GM12891 (cell line): Measurements from ENCODE around the gene DDX10.
A peak's percentile ranks its signal among the peaks of the same experiment; 100 is the strongest.
"Not testable (repeated sequence)": the region's sequence is repeated elsewhere in the genome, so short reads cannot be mapped to it uniquely, and the experiment has no call there.

ENCODE experiments used
- DNase-seq: peaks from one replicate; pipeline ENCODE4 v3.0.0; 2011; ENCODE audit warnings: low spot score; ENCODE audit not compliant: insufficient read length
- FAIRE-seq: peaks from 2 replicates; lab custom pipeline; 2011; peaks lifted over from hg19 to GRCh38; lab: Jason Lieb, UNC
- PAX5 ChIP-seq: IDR thresholded peaks from 2 replicates; pipeline ENCODE4 v1.6.1; 2011; ENCODE audit warnings: low read length, moderate library complexity, mild to moderate bottlenecking; ENCODE audit not compliant: insufficient read depth, severe bottlenecking
- POLR2A ChIP-seq: IDR thresholded peaks from 2 replicates; pipeline ENCODE4 v1.6.1; 2011; ENCODE audit warnings: low read depth, low read length, control low read depth
- POLR2AphosphoS5 ChIP-seq: IDR thresholded peaks from 2 replicates; pipeline ENCODE4 v1.6.1; 2011; ENCODE audit warnings: low read depth, low read length, control low read depth
- POU2F2 ChIP-seq: IDR thresholded peaks from 2 replicates; pipeline ENCODE4 v1.6.1; 2011; ENCODE audit warnings: low read depth, mild to moderate bottlenecking, control low read depth, low read length, moderate library complexity
- SPI1 ChIP-seq: IDR thresholded peaks from 2 replicates; pipeline ENCODE4 v1.6.1; 2011; ENCODE audit warnings: low read depth, low read length, control low read depth
- TAF1 ChIP-seq: IDR thresholded peaks from 2 replicates; pipeline ENCODE4 v1.6.1; 2011; ENCODE audit warnings: low read depth, low read length, control low read depth

Gene DDX10

DNA sequence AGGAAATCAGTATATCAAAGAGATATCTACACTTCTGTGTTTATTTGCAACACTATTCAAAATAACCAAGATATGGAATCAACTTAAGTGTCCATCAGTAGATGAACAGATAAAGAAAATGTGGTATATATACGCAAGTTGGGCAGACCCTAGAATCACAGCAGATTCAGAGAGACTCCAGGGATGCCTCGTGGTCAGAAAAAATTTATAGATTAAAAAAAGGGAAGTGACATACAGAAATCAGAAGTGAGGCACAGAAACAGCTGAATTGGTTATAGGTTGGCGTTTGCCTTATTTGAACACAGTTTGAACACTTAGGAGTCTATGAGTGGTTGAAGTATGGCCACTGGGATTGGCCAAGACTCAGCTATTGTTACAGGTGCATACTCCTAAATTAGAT lies 10.8 kb upstream of the DDX10 start:
- not testable (repeated sequence) for FAIRE-seq, DNase-seq
- TF ChIP-seq SPI1, result peak; percentile 81

DNA sequence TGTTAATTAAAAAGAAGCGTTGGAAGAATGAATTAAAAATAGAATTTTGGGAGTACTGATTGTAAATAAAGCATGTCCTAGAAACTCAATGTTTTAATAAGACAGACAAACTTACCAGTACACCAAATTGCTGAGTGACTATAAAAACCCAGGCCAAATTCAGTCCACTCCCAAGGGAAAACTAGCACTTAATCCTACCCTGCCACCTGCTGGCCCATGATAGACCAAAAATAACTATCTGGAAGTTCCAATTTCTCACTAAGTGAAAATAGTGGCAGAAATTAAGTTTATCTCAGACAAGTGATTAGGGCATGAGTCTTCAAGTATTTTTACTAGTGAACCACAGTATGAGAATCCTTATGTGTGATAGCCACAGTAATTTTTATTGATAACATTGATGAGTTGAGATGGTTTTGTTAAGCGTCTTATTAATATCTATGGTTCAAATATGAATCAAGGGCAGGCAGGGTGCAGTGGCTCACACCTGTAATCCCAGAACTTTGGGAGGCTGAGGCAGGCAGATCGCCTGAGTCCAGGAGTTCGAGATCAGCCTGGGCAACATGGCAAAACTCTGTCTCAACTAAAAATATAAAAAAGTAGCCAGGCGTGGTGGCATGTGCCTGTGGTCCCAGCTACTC lies 9.8 kb upstream of the DDX10 start:
- DNase-seq (no peak), FAIRE-seq (no peak)
- TF ChIP-seq POLR2A, result no peak
- TF ChIP-seq TAF1, result no peak
- TF ChIP-seq POLR2AphosphoS5, result no peak
- TF ChIP-seq PAX5, result no peak
- TF ChIP-seq POU2F2, result no peak
- no peak for TF ChIP-seq SPI1

GRCh38 chr11:108662700-108663099 lies 2.2 kb upstream of the DDX10 start:
- FAIRE-seq, result no peak
- TF ChIP-seq POLR2AphosphoS5, result no peak
- no peak for TF ChIP-seq POU2F2
- no peak for DNase-seq

DNA sequence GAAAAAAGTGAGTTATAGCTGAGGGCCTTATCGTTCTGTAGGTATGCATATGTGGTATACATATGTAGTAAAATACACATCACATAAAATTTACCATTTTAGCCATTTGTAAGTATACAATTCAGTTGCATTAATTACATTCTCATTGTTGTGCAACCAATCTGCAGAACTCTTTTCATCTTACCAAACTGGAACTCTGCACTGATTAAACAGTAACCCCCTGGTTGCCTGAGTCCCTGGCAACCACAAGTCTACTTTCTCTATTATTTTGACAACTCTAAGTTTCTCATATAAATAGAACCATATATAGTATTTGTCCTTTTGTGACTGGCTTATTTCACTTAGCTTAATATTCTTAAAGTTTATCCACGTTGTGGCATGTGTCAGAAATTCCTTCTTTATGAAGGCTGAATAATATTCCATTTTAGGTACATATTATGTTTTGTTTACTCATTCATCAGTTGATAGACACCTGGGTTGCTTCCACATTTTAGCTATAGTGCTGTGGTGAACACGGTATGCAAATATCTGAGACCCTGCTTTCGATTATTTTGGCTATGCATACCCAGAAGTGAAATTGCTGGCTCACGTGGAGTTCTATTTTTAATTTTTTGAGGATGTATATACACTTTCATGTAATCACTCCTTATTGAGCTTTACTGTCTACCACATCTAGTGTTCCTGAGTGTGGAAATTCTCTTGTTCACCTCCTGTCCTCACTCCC lies 1.6 kb upstream of the DDX10 start:
- peak; percentile 68 for FAIRE-seq
- peak; percentile 88; the same call in 1 of the 2 replicates for TF ChIP-seq POU2F2
- TF ChIP-seq SPI1, result no peak
- no peak for DNase-seq

DNA sequence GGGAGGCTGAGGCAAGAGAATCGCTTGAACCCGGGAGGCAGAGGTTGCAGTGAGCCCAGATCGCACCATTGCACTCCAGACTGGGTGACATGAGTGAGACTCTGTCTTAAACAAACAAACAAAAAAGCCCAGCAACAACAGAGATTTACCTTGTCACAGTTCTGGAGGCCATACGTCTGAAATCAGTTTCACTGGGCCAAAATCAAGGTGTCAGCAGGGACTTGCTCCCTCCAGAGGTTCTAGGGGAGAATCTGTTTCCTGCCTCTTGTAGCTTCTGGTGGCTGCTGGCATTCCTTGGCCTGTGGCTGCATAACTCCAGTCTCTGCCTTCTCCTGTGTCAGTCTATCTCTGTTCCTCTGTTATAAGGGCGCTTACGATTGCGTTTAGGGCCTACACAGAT lies 1.5 kb downstream of the DDX10 start:
- TF ChIP-seq PAX5 (no peak), SPI1 (no peak), POLR2A (no peak), POLR2AphosphoS5 (no peak), POU2F2 (no peak), TAF1 (no peak)
- DNase-seq, result no peak
- no peak for FAIRE-seq

DNA sequence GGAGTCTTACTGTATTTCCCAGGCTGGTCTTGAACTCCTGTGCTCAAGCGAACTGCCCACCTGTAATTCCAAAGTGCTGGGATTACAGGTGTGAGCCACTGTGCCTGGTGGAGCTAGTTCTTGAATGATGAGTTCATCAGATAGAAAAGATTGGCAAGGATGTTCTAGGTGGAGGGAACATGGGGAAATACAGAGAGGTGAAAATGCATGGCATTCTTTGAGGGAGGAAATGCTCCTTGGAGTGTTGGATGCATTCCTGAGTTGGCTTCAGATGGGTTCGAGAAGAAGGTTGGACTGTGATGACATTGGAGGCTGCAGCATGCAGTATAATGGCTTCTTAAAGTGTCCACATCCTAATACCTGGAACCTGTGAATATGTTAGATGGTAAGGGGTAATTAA lies 4.4 kb downstream of the DDX10 start:
- FAIRE-seq (no peak), DNase-seq (no peak)
- TF ChIP-seq SPI1 (no peak), POU2F2 (no peak), POLR2AphosphoS5 (no peak)

DNA sequence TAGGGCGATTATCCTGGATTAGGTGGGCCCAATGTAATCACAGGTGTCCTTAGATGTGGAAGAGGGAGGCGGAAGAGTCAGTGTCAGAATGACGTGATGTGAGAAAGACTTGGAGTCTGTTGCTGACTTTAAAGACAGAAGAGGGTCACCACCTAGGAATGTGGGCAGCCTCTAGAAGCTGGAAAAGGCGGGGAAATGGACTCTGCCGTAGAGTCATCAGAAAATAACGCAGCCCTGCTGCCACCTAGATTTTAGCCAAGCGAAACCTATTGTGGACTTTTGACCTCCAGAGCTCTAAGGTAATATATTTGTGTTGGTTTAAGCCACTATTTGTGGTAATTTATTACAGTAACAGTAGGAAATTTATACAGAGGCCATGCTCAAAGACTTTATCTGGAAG lies 4.8 kb downstream of the DDX10 start:
- no peak for DNase-seq
- no peak for FAIRE-seq
- TF ChIP-seq TAF1 (no peak), POLR2AphosphoS5 (no peak), POLR2A (no peak), PAX5 (no peak), SPI1 (no peak), POU2F2 (no peak)

DNA sequence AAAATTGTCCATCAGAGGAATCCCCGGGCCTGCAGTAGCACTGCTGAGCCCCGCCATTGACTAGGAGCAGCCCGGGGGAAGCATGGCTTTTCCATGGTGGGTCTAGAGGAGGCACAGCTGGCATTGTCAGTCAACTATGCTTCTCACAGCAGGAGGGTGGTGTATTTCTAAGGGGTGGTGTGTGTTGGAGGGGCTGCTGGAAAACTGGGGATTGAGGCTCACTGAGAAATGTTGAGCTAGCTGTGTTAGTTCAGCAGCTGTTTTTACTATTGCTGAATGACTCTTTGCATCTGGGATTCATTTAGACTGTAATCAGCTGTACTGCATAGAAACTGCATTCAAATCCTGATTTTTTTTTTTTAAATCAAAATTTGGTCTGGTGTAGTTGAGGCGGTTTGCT lies 5.6 kb downstream of the DDX10 start:
- no peak for TF ChIP-seq POLR2AphosphoS5
- no peak for TF ChIP-seq TAF1
- no peak for TF ChIP-seq POU2F2
- TF ChIP-seq POLR2A, result no peak
- TF ChIP-seq PAX5, result no peak
- no peak for TF ChIP-seq SPI1
- no peak for DNase-seq
- no peak for FAIRE-seq

DNA sequence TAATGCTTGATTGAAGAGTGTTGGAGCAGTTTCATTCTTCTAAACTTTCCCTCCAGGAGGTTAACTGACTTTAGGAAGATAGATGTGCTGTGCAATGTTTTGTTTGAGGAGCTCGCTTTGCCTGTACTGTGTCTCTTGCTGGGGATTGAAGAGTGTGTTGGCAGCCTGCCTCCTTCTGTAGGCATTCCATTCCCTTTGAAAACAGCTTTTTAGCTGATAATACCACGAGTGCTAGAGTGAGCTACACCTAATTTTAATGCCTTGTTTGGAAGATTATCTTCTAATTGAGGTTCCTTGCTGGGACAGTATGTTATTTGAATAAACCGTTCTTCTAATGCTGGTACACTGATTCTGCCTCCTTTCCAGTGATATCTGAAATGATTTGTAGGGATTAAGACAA lies 7.2 kb downstream of the DDX10 start:
- DNase-seq (no peak), FAIRE-seq (no peak)
- TF ChIP-seq SPI1 (no peak), POLR2A (no peak), TAF1 (no peak), POU2F2 (no peak)

DNA sequence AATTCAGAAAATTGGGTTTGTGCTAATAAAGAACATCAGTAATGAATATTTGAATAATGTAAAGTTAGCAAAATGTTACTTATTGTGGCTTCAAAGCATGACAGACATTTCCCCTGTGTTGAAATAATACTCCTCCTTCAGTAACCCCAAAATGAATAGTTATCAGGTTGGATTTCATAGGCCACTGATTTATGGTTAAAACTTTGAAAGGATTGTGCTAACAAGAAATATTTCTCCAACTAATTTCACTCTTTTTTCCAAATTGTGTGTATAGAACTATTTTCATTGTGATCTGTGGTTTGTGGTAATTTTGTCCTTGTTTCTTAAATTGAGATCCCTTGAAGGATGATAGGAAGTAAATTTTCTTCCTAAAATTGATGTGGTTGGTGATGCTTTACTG lies 7.9 kb downstream of the DDX10 start:
- no peak for TF ChIP-seq POLR2A
- TF ChIP-seq POLR2AphosphoS5, result no peak
- TF ChIP-seq TAF1, result no peak
- TF ChIP-seq PAX5, result no peak
- TF ChIP-seq SPI1, result no peak
- TF ChIP-seq POU2F2, result no peak
- FAIRE-seq (no peak), DNase-seq (no peak)

DNA sequence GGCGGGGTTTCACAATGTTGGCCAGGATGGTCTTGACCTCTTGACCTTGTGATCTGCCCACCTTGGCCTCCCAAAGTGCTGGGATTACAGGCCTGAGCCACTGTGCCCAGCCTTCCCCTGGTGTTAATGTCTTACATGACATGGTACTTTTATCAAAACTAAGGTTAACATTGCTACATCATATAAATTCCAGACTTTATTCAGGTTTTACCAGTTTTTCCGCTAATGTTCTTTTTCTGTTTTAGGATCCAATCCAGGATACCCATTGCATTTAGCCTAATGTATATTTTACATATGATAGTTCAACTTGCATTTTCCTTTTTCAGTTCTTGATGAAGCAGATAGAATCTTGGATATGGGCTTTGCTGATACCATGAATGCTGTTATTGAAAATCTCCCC lies 14.2 kb downstream of the DDX10 start:
- DNase-seq (no peak), FAIRE-seq (no peak)
- no peak for TF ChIP-seq SPI1
- TF ChIP-seq PAX5, result no peak
- TF ChIP-seq POU2F2, result no peak
- TF ChIP-seq TAF1, result no peak
- TF ChIP-seq POLR2A, result no peak
- no peak for TF ChIP-seq POLR2AphosphoS5
